ENCODE results near the gene ADAM10.

DNA sequence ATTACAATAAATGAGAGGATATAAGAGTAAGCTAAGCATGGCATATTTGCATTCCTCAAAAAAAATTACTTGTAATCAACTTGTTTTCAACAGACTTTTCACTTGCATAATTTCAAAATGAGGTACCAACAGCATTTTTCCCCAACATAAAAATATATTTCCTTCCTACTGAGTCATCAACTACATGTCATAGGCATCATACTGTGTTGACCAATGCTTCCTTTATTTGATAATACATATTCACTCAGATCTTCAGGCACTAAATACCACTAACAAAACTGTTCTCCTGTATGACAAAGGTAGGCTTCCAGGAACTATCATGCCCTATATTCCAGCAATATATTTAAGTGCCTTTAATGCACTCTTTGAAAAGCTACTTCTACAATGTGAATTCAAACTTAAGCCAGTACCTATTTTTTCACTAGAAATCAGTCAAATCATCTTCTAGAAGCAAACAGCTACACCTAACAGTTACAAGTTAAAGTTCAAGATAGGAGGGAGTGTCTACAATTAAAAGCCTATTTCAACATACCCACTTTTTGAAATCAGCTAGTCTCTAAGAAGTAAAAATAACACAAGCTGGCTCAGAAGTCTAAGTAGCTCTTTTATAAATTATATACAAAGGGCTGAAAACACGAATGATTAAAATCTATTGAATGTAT is 11.3 kb downstream of the ADAM10 start:
- TF ChIP-seq CTCF (conservative IDR thresholded peaks at IDR 0.05; ENCODE audit: low read depth, low read length) = no peak
- TF ChIP-seq RAD21 (IDR thresholded peaks at IDR 0.05; ENCODE audit: low read length) = no peak
- TF ChIP-seq MAZ (IDR thresholded peaks at IDR 0.05; ENCODE audit: borderline replicate concordance, low read depth, low read length) = no peak
- TF ChIP-seq POLR2A (IDR thresholded peaks at IDR 0.05; ENCODE audit: low read depth, low read length) = no peak
- TF ChIP-seq FOS (IDR thresholded peaks at IDR 0.05; ENCODE audit: low read depth, low read length) = no peak
- TF ChIP-seq RFX5 (IDR thresholded peaks at IDR 0.05; ENCODE audit: low read depth, low read length) = no peak
- no peak for TF ChIP-seq MXI1 (IDR thresholded peaks at IDR 0.05; ENCODE audit: borderline replicate concordance, low read depth, low read length)
- TF ChIP-seq CEBPB (IDR thresholded peaks at IDR 0.05; ENCODE audit: low read depth, low read length) = no peak; the same call in 1 of the 2 replicates
- TF ChIP-seq BHLHE40 (IDR thresholded peaks at IDR 0.05; ENCODE audit: low read depth, low read length) = no peak
- TF ChIP-seq ELK1 (IDR thresholded peaks at IDR 0.05; ENCODE audit: borderline replicate concordance, low read depth, low read length) = no peak
- no peak for TF ChIP-seq SMC3 (IDR thresholded peaks at IDR 0.05; ENCODE audit: low read depth, low read length)
- no peak for TF ChIP-seq MAFK (IDR thresholded peaks at IDR 0.05; ENCODE audit: low read depth, low read length)
- no peak for TF ChIP-seq RCOR1 (IDR thresholded peaks at IDR 0.05; ENCODE audit: insufficient replicate concordance, low read length)
- no peak for TF ChIP-seq CHD1 (IDR thresholded peaks at IDR 0.05; ENCODE audit: low read depth, low read length)
